Esophagus muscularis mucosa (tissue), 4 donors: Measurements from ENCODE around the gene PTPRD. TPM values are rescaled to one million over a fixed set of nuclear protein-coding genes. Genes with fewer than 3 reads are reported as not detected.

Experiments
- DNase-seq: peaks from one replicate; pipeline ENCODE4 v3.0.0-alpha.2; 2017; ENCODE audit errors: extremely low spot score
- H3K27ac ChIP-seq, 4 donors: fragments of 200-600 bp; sonication (generic); replicated peaks in 1 of 4; 1 replicate in 3 of 4; 2 replicates in 1 of 4; pipeline ENCODE4 v1.5.1; 2016 to 2019; ENCODE audit warnings: mild to moderate bottlenecking in 1 of 4
- H3K27me3 ChIP-seq, 4 donors: fragments of 200-600 bp; sonication (generic); one replicate each; pipeline versions ENCODE4 v1.5.1 to v1.6.0; 2016 to 2019
- H3K36me3 ChIP-seq, 4 donors: fragments of 200-600 bp; sonication (generic); one replicate each; pipeline ENCODE4 v1.5.1; 2016 to 2019
- H3K4me1 ChIP-seq, 4 donors: fragments of 200-600 bp; sonication (generic); one replicate each; pipeline ENCODE4 v1.5.1; 2016 to 2019
- H3K4me3 ChIP-seq, 4 donors: fragments of 200-600 bp; sonication (generic); 1 replicate in 2 of 4; 2 replicates in 2 of 4; pipeline ENCODE4 v1.5.1; 2016 to 2019; ENCODE audit warnings: mild to moderate bottlenecking in 4 of 4, moderate library complexity in 1 of 4
- H3K9me3 ChIP-seq, 4 donors: fragments of 200-600 bp; sonication (generic); 1 replicate in 3 of 4; 2 replicates in 1 of 4; pipeline ENCODE4 v1.5.1; 2016 to 2019
- EP300 ChIP-seq: sonication (generic); formaldehyde crosslinking; IDR thresholded peaks from one replicate; pipeline ENCODE4 v1.6.1; 2017; ENCODE audit warnings: antibody characterized with exemption
- POLR2A ChIP-seq: fragments of 450-650 bp; IDR thresholded peaks from one replicate; pipeline ENCODE4 v1.6.1; 2017; ENCODE audit warnings: antibody characterized with exemption, moderate library complexity, mild to moderate bottlenecking, low read depth
- POLR2AphosphoS5 ChIP-seq, 2 donors: sonication (generic); formaldehyde crosslinking; IDR thresholded peaks; one replicate each; pipeline ENCODE4 v1.6.1; 2017; ENCODE audit warnings: antibody characterized with exemption in 2 of 2
- WGBS: methylation state at CpG from one replicate; pipeline ENCODE4 v1.1.5; 2018; 5-methylcytosine and 5-hydroxymethylcytosine counted together
- intact Hi-C: fragments of 100-400 bp; cut with DNase I; formaldehyde crosslinking; loops from one replicate; pipeline ENCODE4 v1.15.1; 2023
- total RNA-seq, 4 donors: library from RNA; depleted of rRNA; stranded (reverse); fragments of >200 nt; gene quantifications; one replicate each; pipeline versions ENCODE4 v1.1.0 to v1.2.1, GENCODE V29; 2016
- TF ChIP-seq, protein P1 (sequence below), 3 experiments: fragments of 200-600 bp in 2 of 3; fragments of 450-650 bp in 1 of 3; sonication (generic) in 2 of 3; IDR thresholded peaks; one replicate each; pipeline ENCODE4 v1.5.1; 2017 to 2019; ENCODE audit warnings: antibody characterized with exemption in 3 of 3, mild to moderate bottlenecking in 2 of 3, moderate library complexity in 1 of 3

PTPRD gene
- total RNA-seq, 4 donors from 2014 or later: 4.1 to 6.6 (median 5.0) TPM

DNA sequence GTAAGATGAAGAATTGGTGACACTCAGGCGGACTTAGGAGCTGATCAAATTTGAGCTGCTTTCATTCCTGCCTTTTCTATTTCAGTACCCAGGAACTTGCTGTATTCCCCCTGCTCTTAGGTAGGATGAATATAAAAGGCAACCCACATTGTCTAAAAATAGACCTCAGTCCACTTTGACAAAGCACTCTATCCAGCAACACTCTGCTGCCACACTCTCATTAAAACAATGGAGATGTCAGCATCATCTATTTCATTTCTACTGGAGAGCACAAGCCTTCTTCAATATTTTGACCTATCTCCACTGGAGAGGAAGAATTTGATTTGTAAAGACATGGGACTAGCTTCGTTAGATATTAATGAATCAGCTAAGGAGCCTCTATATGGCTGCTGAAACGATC, 468.4 kb downstream of the PTPRD start:
- Histone ChIP-seq H3K9me3 (no peaks in the 10 kb centered on the region), H3K4me1 (peaks cover 0 to 4% (median 0%) of the 10 kb centered on the region in 4 donors), H3K27ac (no peak overlapping the region), H3K36me3 (no peaks in the 10 kb centered on the region), H3K27me3 (no peaks in the 10 kb centered on the region), H3K4me3 (no peak overlapping the region)
- TF ChIP-seq EP300: no peak
- no peak for TF ChIP-seq POLR2A
- TF ChIP-seq POLR2AphosphoS5 (IDR thresholded peaks at IDR 0.05): no peak
- TF ChIP-seq, protein P1, sequence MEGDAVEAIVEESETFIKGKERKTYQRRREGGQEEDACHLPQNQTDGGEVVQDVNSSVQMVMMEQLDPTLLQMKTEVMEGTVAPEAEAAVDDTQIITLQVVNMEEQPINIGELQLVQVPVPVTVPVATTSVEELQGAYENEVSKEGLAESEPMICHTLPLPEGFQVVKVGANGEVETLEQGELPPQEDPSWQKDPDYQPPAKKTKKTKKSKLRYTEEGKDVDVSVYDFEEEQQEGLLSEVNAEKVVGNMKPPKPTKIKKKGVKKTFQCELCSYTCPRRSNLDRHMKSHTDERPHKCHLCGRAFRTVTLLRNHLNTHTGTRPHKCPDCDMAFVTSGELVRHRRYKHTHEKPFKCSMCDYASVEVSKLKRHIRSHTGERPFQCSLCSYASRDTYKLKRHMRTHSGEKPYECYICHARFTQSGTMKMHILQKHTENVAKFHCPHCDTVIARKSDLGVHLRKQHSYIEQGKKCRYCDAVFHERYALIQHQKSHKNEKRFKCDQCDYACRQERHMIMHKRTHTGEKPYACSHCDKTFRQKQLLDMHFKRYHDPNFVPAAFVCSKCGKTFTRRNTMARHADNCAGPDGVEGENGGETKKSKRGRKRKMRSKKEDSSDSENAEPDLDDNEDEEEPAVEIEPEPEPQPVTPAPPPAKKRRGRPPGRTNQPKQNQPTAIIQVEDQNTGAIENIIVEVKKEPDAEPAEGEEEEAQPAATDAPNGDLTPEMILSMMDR (IDR thresholded peaks at IDR 0.05): no peak
- intact Hi-C loops: no loop called here
- no peak for DNase-seq
- WGBS: 64% methylated on average over 3 of the region's 3 CpGs

DNA sequence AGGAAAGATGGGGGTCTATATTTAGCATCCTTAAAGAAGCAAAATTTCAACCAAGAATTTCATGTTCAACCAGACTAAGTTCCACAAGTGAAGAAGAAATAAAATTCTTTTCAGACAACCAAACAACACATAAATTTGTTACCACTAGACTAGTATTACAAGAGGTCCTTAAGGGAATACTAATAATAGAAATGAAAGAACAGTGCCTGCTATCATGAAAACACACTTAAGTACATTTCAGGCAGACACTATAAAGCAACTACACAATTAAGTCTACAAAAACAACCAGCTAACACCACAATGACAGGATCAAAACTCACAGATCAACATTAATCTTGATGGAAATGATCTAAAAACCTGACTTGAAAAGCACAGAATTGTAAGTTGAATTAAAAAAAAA, 477.2 kb downstream of the PTPRD start:
- H3K4me3 ChIP-seq: no peak overlapping the region
- no peaks in the 10 kb centered on the region for H3K9me3 ChIP-seq
- no peaks in the 10 kb centered on the region for H3K27me3 ChIP-seq
- H3K36me3 ChIP-seq: no peaks in the 10 kb centered on the region
- DNase-seq: no peak
- H3K27ac ChIP-seq: no peak overlapping the region
- intact Hi-C loops: no loop called here
- H3K4me1 ChIP-seq: no peaks in the 10 kb centered on the region
- no peak for TF ChIP-seq EP300
- no peak for TF ChIP-seq POLR2A
- no peak for TF ChIP-seq POLR2AphosphoS5 (IDR thresholded peaks at IDR 0.05)
- TF ChIP-seq, protein P1 (IDR thresholded peaks at IDR 0.05): no peak

DNA sequence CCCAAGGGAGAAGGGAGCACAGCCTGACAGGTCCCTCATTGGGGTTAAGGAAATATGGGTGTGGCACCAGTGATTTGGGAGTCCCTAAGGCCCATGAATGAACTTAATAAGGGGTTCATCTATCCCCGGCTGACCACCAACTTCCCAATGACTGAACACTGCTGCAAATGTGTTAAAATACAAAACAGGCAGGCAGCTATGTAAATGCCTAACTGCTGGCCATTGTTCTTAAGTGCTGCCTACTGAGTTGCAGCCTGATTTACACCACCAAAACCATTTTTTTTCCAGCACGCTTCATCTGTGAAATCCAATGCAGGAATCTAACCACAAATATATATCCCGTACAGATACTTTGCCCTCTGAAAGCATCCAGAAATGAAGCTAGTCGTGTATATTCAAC, 478.5 kb downstream of the PTPRD start:
- no peaks in the 10 kb centered on the region for H3K4me1 ChIP-seq
- DNase-seq: no peak
- TF ChIP-seq POLR2A (no peak), POLR2AphosphoS5 (IDR thresholded peaks at IDR 0.05) (no peak), EP300 (no peak)
- TF ChIP-seq, protein P1 (IDR thresholded peaks at IDR 0.05): no peak
- H3K36me3 ChIP-seq: no peaks in the 10 kb centered on the region
- H3K9me3 ChIP-seq: no peaks in the 10 kb centered on the region
- WGBS: 81% methylated on average over 4 of the region's 4 CpGs
- H3K27me3 ChIP-seq: no peaks in the 10 kb centered on the region
- H3K4me3 ChIP-seq: no peak overlapping the region
- H3K27ac ChIP-seq: no peak overlapping the region
- intact Hi-C loops: no loop called here

DNA sequence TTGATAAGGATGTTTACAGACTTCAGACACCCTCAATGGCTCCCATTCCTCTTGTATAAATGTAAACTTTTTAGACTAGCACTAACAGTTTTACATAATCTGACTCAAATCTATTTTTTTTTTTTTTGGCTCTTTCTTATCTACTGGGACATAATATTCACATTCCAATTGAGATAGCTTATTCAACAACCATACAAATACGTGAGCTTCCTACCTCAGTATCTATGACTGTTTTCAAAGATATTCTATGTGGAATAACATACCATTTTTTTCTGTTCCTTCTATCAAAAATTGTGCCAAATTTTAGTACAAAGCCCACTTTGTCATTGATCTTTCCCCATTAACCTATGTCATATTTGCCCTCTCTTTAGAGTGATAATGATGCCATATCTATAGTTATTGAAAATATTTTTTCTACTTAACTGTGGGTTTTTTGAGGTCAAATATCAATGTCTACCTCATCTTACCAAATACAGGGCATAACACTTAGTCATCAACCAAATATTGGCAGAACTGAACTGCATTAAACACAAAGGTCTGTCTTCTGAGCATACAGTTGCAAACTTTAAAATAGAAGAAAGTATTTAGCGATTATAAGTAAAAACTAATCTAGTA, 482.6 kb downstream of the PTPRD start:
- Histone ChIP-seq H3K36me3 (no peaks in the 10 kb centered on the region), H3K4me3 (no peak overlapping the region), H3K27me3 (no peaks in the 10 kb centered on the region), H3K4me1 (no peaks in the 10 kb centered on the region), H3K27ac (no peak overlapping the region), H3K9me3 (no peaks in the 10 kb centered on the region)
- intact Hi-C loops: no loop called here
- no peak for DNase-seq
- 56% methylated on average over 2 of the region's 2 CpGs for WGBS
- no peak for TF ChIP-seq POLR2AphosphoS5 (IDR thresholded peaks at IDR 0.05)
- no peak for TF ChIP-seq EP300
- TF ChIP-seq, protein P1 (IDR thresholded peaks at IDR 0.05): no peak
- TF ChIP-seq POLR2A: no peak

DNA sequence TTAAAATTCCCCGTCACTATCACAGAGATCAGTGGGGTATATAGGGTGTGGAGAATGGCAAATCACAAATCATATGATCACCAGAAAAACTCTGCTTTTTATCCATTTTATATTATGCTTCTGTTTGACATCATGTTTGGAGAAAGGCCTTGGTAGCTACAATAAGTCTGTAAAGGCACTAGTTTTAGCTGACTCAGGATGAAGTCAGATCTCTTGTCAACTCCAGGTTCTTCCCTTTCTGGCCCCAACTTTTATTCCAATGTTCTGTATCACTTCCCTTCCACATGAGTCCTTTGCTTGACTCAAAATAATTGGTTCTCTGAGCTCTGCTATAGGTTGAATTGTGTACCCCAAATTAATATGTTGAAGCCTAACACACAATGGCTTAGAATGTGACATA, 484.9 kb downstream of the PTPRD start:
- Histone ChIP-seq H3K36me3 (no peaks in the 10 kb centered on the region), H3K27me3 (no peaks in the 10 kb centered on the region), H3K9me3 (no peaks in the 10 kb centered on the region), H3K4me3 (no peak overlapping the region), H3K27ac (no peak overlapping the region), H3K4me1 (no peaks in the 10 kb centered on the region)
- intact Hi-C loops: no loop called here
- DNase-seq: no peak
- WGBS: 88% methylated on average over 1 of the region's 1 CpG
- TF ChIP-seq EP300: no peak
- TF ChIP-seq POLR2A: no peak
- TF ChIP-seq POLR2AphosphoS5 (IDR thresholded peaks at IDR 0.05): no peak
- TF ChIP-seq, protein P1 (IDR thresholded peaks at IDR 0.05): no peak
